Measurements from ENCODE around the gene AADAT.

The AADAT gene

GRCh38 chr4:170089668-170090351 is at the start of gene AADAT:
AADAT (minus strand) TSS chr4:170089956; CDS start chr4:170089690, 266 bp downstream.
- CTCF ChIA-PET: interaction anchor here (0.6 to 1.6 kb wide), 3 partner anchors 280 to 477 kb away, joined by 3 to 5 read pairs (median 3); no protein-coding TSS in a partner anchor
- POLR2A ChIA-PET: interaction anchor here (1.2 kb wide), 1 partner anchor 276 kb away, joined by 3 read pairs; no protein-coding TSS in a partner anchor
- peak; percentile 89 for DNase-seq (ENCODE audit: extremely low spot score)
- no peak for TF ChIP-seq BHLHE40 (IDR thresholded peaks at IDR 0.05; ENCODE audit: borderline replicate concordance)
- TF ChIP-seq L3MBTL2 (conservative IDR thresholded peaks at IDR 0.05): peak; percentile 73
- no peak for TF ChIP-seq CTBP1 (IDR thresholded peaks at IDR 0.05; ENCODE audit: borderline replicate concordance)
- TF ChIP-seq FOXM1 (IDR thresholded peaks at IDR 0.05; ENCODE audit: borderline replicate concordance): no peak
- TF ChIP-seq TARDBP (IDR thresholded peaks at IDR 0.05): no peak
- no peak for TF ChIP-seq SP1 (IDR thresholded peaks at IDR 0.05)
- TF ChIP-seq FOXK2 (IDR thresholded peaks at IDR 0.05): no peak
- TF ChIP-seq ZNF384 (IDR thresholded peaks at IDR 0.05): no peak
- peak; percentile 23; the same call in 1 of the 2 replicates for TF ChIP-seq LEF1 (IDR thresholded peaks at IDR 0.05; ENCODE audit: borderline replicate concordance)
- no peak for TF ChIP-seq HDGF (IDR thresholded peaks at IDR 0.05; ENCODE audit: borderline replicate concordance)
- no peak for TF ChIP-seq FOXA1 (IDR thresholded peaks at IDR 0.05)
- no peak for TF ChIP-seq NFRKB (IDR thresholded peaks at IDR 0.05)
- 0 out of 2 replicates have a peak, but pooled peaks have one; percentile 2 for TF ChIP-seq ARNT (IDR thresholded peaks at IDR 0.05)
- peak; percentile 77 for TF ChIP-seq ELF4 (IDR thresholded peaks at IDR 0.05)
- no peak for TF ChIP-seq SUZ12 (IDR thresholded peaks at IDR 0.05)
- TF ChIP-seq PKNOX1 (IDR thresholded peaks at IDR 0.05): no peak

- ChIA-PET CTCF (interaction anchor here (1.5 to 2.7 kb wide), 2 partner anchors 14 to 122 kb away, joined by 4 to 19 read pairs; no protein-coding TSS in a partner anchor), POLR2A (no interaction called here)
- peak; percentile 84 for DNase-seq (ENCODE audit: extremely low spot score)
- TF ChIP-seq NFRKB (IDR thresholded peaks at IDR 0.05) (no peak), TARDBP (IDR thresholded peaks at IDR 0.05) (no peak), LEF1 (IDR thresholded peaks at IDR 0.05; ENCODE audit: borderline replicate concordance) (no peak), FOXM1 (IDR thresholded peaks at IDR 0.05; ENCODE audit: borderline replicate concordance) (no peak), CTBP1 (IDR thresholded peaks at IDR 0.05; ENCODE audit: borderline replicate concordance) (no peak), SP1 (IDR thresholded peaks at IDR 0.05) (no peak), ELF4 (IDR thresholded peaks at IDR 0.05) (no peak), FOXA1 (IDR thresholded peaks at IDR 0.05) (no peak), PKNOX1 (IDR thresholded peaks at IDR 0.05) (no peak), FOXK2 (IDR thresholded peaks at IDR 0.05) (no peak), L3MBTL2 (conservative IDR thresholded peaks at IDR 0.05) (no peak), BHLHE40 (IDR thresholded peaks at IDR 0.05; ENCODE audit: borderline replicate concordance) (no peak), SUZ12 (IDR thresholded peaks at IDR 0.05) (no peak), HDGF (IDR thresholded peaks at IDR 0.05; ENCODE audit: borderline replicate concordance) (no peak), ZNF384 (IDR thresholded peaks at IDR 0.05) (no peak), ARNT (IDR thresholded peaks at IDR 0.05) (no peak)
These were observed 48.9 kb upstream of the AADAT start for GRCh38 chr4:170138580-170139194.

GRCh38 chr4:170137927-170138326 is 48.2 kb upstream of the AADAT start:
- no peak for TF ChIP-seq HDGF (IDR thresholded peaks at IDR 0.05; ENCODE audit: borderline replicate concordance)
- ChIA-PET CTCF (interaction anchor here (0.6 to 2.7 kb wide), 3 partner anchors 15 to 249 kb away, joined by 3 to 19 read pairs (median 4); no protein-coding TSS in a partner anchor), POLR2A (no interaction called here)
- DNase-seq (ENCODE audit: extremely low spot score): no peak

GRCh38 chr4:170137466-170137865 is 47.7 kb upstream of the AADAT start:
- TF ChIP-seq FOXM1 (IDR thresholded peaks at IDR 0.05; ENCODE audit: borderline replicate concordance) (no peak), FOXA1 (IDR thresholded peaks at IDR 0.05) (no peak), SUZ12 (IDR thresholded peaks at IDR 0.05) (no peak), NFRKB (IDR thresholded peaks at IDR 0.05) (no peak), ZNF384 (IDR thresholded peaks at IDR 0.05) (no peak), SP1 (IDR thresholded peaks at IDR 0.05) (no peak), BHLHE40 (IDR thresholded peaks at IDR 0.05; ENCODE audit: borderline replicate concordance) (no peak), CTBP1 (IDR thresholded peaks at IDR 0.05; ENCODE audit: borderline replicate concordance) (no peak), LEF1 (IDR thresholded peaks at IDR 0.05; ENCODE audit: borderline replicate concordance) (no peak), HDGF (IDR thresholded peaks at IDR 0.05; ENCODE audit: borderline replicate concordance) (no peak), TARDBP (IDR thresholded peaks at IDR 0.05) (no peak), PKNOX1 (IDR thresholded peaks at IDR 0.05) (no peak), ELF4 (IDR thresholded peaks at IDR 0.05) (no peak)
- ChIA-PET POLR2A (no interaction called here), CTCF (interaction anchor here (0.6 to 2.7 kb wide), 3 partner anchors 15 to 249 kb away, joined by 3 to 19 read pairs (median 4); no protein-coding TSS in a partner anchor)
- DNase-seq (ENCODE audit: extremely low spot score): no peak

- POLR2A ChIA-PET: no interaction called here
- CTCF ChIA-PET: interaction anchor here (0.8 kb wide), 1 partner anchor 124 kb away, joined by 4 read pairs; no protein-coding TSS in a partner anchor
- TF ChIP-seq BHLHE40 (IDR thresholded peaks at IDR 0.05; ENCODE audit: borderline replicate concordance) (no peak), FOXK2 (IDR thresholded peaks at IDR 0.05) (no peak), CTBP1 (IDR thresholded peaks at IDR 0.05; ENCODE audit: borderline replicate concordance) (no peak), PKNOX1 (IDR thresholded peaks at IDR 0.05) (no peak), TARDBP (IDR thresholded peaks at IDR 0.05) (no peak), ZNF384 (IDR thresholded peaks at IDR 0.05) (no peak), FOXM1 (IDR thresholded peaks at IDR 0.05; ENCODE audit: borderline replicate concordance) (no peak), SUZ12 (IDR thresholded peaks at IDR 0.05) (no peak), SP1 (IDR thresholded peaks at IDR 0.05) (no peak), L3MBTL2 (conservative IDR thresholded peaks at IDR 0.05) (no peak), LEF1 (IDR thresholded peaks at IDR 0.05; ENCODE audit: borderline replicate concordance) (no peak), FOXA1 (IDR thresholded peaks at IDR 0.05) (no peak), ELF4 (IDR thresholded peaks at IDR 0.05) (no peak), NFRKB (IDR thresholded peaks at IDR 0.05) (no peak), ARNT (IDR thresholded peaks at IDR 0.05) (no peak), HDGF (IDR thresholded peaks at IDR 0.05; ENCODE audit: borderline replicate concordance) (no peak)
- no peak for DNase-seq (ENCODE audit: extremely low spot score)
These were observed 45.1 kb upstream of the AADAT start for GRCh38 chr4:170134821-170135220.

Data from HEK293T (cell line).